IPS-18c (cell line): Measurements from ENCODE around the gene SERPINE1.

Experiments
- H3K4me3 ChIP-seq: 2 replicates; pipeline ENCODE4 v1.7.0; 2013; ENCODE audit warnings: low read depth, mild to moderate bottlenecking, low read length, moderate library complexity; ENCODE audit not compliant: insufficient read depth
- H3K9me3 ChIP-seq: one replicate; pipeline ENCODE4 v1.6.1; 2013; ENCODE audit warnings: mild to moderate bottlenecking, low read length, moderate library complexity; ENCODE audit not compliant: control insufficient read depth, insufficient read depth

SERPINE1 gene

DNA sequence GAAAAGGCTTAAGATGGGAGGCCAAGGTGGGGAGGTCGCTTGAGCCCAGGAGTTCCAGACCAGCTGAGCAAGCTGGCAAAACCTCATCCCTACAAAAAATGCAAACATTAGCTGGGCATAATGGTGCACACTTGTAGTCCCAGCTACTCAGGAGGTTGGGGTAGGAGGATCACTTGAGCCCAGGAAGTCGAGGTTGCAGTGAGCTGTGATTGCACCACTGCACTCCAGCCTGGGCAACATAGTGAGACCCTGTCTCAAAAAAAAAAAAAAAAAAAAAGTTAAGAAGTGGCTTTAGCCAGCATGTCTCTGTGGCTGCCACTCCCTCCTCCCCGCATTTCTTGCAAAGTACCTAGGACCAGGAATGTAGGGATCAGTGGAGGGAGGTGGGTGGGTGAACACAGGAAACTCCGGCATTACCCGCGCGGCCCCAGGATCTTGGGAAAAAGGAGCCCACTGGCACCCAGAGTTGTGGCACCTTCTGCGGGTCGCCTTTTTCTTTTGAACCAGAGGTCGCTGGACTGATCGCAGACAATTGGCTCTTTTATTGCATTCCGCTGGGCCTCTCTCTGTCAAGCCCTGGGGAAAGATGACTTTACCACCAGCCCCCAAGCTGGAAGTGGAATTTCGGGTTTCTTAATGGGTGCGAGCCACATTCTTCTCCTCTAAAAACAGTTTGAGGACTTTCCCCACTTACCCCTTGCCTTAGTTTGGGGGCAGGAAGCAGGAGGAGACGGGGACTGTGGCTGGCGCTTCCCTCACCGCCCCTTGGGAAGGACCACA is 35.0 kb downstream of the SERPINE1 start:
- Histone ChIP-seq H3K9me3 (peaks cover 2% of the 10 kb centered on the region), H3K4me3 (peak overlapping the region; percentile 47; the same call in 1 of the 2 replicates)

DNA sequence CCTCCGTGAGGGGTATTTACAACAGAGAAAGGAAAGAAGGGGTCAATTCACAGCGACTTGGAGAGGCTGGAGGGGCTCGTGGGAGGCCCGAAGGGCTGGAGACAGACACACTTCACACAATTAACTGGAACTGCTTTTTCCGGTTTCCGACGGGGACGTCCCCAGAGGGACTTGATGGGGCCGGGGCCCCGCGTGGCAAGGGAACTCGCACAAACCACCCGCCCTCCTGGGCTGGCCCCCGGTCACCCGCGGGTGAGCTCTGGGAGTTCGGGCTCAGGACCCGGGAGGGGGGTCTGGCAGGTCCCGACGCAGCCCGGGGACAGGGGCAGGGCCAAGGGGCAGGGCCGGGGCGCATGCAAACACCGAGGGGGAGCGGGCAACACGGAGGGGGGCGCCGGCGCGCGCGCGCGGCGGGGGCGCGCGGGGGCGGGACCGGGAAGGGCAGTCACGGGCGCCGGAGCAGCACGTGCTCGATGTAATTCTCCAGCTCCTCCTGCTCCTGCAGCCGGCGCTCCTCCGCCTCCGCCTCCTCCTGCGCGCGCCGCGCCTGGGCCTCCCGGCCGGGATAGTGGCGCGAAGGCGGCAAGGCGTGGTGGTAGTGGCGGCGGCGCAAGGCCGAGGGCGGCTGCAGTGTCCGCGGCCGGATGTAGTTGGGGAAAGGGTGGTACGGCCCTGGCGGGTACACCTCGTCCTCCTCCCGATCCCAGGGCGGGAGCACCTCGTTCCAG is 35.8 kb downstream of the SERPINE1 start:
- peak overlapping the region; percentile 47; the same call in 1 of the 2 replicates for H3K4me3 ChIP-seq
- H3K9me3 ChIP-seq: peaks cover 2% of the 10 kb centered on the region

DNA sequence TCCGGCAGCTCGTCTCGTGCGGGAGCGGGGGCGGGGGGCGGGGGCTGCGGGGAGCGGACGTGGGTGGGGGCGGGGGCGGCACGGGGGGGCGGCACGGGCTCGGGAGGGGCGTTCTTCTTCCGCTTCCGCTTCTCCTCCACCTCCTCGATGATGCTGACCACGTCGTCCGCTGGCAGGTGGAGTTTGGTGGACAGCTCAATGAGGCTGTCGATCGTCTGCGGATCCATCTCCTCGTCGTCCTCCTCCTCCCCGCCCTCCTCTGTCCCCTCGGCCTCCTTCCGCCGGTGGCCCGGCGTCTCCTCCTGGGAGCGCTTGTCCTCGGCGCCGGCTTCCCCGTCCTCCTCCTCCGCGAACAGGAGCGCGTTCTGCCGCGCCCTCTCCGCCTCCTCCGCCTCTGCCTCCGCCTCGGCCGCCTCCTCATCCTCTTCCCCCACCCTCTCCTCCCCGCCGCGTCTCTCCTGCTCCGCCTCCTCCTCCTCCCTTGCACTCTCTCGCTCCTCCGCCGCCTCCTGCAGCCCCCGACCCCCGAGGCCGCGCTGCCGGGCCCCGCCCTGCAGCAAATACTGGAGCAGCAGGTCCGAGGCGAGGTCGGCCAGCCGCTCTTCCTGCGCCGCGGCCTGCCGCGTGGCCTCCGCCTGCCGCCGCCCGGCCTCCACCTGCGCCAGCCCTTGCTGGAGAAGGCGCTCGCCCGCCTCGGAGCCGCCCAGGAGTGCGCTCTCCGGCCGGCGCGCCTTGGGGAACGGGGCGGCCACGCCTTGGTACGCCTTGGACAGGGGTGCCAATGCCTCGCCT is 36.6 kb downstream of the SERPINE1 start:
- H3K4me3 ChIP-seq: peak overlapping the region; percentile 72
- peaks cover 2% of the 10 kb centered on the region for H3K9me3 ChIP-seq

DNA sequence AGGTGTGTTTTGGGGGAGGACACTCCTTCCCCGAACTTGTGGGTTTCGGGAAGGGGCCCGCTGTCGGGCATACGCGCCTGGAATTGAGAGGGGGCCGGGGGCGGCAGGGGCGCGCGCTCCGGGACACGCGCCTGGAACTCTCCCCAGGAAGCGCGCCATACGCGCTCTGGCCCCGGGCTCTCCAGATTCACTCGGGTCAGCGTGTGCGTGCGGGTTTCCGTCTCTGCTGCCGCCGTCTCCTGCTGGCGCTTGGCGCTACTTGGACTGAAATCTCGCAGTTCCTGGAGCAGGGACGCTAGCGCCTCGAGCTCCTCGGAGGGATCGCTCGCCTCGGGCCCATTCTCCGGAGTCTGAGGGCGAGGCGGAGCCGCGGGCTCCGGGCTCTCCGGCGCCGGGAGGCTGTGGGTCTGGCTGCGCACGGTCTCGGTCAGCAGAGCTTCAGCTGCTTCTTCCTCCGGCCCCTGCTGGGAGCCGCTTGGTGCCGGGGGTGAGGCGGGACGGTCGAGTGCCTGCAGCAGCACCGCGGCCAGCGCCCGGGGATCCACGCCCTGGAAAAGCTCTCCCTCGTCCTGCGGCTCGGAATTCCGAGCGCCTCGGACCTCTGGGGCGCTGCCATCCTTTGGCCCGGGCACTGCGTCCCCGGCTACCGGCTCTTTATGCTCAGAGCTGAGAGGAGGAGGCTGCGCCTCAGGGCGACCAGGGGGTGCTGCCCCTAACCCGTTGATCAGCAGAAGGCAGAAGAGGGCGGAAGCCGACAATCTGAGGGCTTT is 37.4 kb downstream of the SERPINE1 start:
- Histone ChIP-seq H3K4me3 (peak overlapping the region; percentile 72), H3K9me3 (peaks cover 2% of the 10 kb centered on the region)

DNA sequence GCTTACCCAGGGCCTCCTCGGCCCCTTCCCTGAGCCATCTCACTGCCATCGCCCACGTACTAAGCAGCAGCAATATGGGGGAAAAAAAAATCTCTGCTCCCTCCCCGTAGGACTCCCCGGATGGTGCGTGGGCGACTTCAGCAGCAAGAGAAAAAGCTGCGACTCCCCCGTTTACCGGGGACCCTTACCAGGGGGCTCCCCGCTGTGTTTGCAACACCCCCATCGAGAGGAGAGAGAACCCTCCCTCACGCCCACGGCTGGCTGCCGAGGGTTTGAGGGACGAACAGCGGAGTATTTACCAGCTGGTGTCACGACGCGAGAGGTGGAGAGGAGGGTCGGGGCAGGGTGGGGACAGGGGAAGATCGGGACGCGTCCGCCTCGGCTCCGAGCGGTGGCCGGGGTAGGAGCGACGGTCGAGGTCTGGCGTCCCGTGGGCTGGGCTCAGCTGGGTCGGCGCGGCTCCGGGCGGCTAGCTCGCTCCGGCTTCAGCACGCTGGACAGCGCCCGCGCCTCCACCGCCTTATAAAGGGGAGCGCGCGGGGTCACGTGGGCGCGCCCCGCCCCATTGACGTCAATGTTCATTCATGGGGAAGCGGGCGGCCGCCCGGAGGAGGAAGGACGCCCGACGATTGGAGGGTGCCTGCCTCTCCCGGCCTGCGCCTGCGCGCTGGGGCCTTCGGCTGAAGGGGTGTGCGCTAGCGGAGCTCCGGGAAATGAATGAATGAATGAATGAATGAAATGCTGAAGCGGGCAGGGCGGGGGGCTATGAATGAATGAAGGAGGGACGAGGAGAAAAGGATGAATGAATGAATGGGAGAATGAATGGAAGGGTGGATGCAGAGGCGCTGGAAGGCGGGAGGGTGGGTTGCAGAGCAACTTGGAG is 38.4 kb downstream of the SERPINE1 start, which contains the start of gene VGF:
TSS of gene VGF (minus strand) at position 495 of the 883 bp plus-strand sequence. CDS start 726 bp downstream, outside the sequence.
- H3K9me3 ChIP-seq: peaks cover 2% of the 10 kb centered on the region
- H3K4me3 ChIP-seq: peak within 1 kb of the TSS; percentile 72

DNA sequence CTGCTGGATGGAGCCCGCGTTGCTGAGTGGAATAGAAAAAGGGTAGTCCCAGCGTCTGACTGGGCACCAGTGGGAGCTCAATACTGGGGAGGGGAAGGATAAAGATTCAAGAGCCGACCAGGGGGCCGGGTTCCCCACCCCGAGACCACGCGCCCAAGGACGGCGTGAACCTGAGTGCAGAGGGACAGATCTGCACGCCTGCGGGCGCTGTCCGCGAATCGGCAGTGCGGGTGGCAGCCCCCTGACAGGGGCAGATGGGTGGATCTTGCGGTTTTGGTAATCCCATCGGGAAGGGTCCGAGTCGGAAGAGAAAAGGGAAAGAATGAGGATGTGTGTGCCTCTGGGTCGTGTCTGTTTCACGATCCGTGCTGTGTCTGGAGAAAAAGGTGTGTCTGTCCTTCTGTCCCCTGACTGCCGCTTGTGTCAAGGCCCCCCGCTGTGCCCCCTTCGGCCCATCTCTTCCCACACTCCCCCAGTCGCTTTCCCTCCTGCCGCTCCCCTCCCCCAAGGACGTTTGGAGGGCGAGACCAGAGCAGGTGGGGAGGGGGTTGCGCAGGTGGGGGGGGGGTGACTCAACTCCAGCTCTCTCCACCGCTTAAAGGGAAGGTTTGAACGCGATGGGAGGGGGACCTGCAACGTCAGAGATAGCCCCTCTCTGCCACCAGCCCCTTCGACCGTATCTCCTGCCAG is 39.2 kb downstream of the SERPINE1 start:
- Histone ChIP-seq H3K4me3 (peak overlapping the region; percentile 39), H3K9me3 (no peaks in the 10 kb centered on the region)

DNA sequence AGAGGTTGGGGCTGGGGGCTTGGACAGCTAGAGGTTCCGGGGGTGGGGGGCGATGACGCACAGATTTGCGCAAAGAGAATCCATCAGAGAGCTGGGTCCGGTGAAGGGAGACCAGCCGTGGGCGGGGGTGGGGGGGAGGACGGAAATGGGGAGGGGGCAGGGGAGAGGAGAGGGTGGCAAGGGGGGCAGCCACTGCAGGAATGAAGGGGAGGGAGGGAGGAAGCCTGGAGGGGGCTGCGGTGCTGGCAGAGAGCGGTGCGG is 39.7 kb downstream of the SERPINE1 start:
- H3K4me3 ChIP-seq: peak overlapping the region; percentile 39
- H3K9me3 ChIP-seq: peaks cover 1% of the 10 kb centered on the region

DNA sequence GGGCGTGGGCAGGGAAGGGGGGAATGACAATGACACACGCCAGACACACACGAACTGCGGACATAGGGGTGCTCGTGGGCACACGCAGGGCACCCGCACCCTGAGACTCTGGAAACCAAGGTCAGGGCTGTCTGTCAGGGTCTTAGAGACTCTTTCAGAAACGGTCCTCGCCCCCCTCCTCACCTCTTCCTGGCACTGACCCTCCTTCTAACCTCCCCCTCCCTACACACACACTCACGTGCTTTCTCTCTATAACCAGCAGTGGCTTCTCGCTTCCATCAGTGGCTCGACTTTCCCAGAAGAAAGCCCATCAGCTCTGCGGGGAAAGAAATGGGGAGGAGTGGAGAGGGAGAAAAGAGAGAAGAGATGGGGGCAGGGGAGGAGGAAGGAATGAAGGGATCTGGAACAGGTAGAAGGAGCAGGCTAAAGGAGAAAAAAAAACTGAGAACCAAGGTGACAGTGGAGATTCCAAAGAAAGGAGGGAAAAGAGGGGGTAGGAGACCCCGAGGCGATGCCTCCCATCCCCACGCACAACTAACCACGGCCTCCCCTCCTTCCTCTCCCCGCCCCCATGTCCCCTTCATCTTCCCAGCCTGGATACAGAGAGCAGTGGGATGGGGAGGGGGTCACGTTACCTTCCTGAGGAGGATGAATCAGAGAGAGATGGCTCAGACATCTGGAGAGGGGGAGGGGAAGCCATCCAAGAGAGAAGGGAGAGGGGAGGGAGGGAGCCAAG is 40.2 kb downstream of the SERPINE1 start:
- H3K4me3 ChIP-seq: peak overlapping the region; percentile 34
- H3K9me3 ChIP-seq: peaks cover 2% of the 10 kb centered on the region

DNA sequence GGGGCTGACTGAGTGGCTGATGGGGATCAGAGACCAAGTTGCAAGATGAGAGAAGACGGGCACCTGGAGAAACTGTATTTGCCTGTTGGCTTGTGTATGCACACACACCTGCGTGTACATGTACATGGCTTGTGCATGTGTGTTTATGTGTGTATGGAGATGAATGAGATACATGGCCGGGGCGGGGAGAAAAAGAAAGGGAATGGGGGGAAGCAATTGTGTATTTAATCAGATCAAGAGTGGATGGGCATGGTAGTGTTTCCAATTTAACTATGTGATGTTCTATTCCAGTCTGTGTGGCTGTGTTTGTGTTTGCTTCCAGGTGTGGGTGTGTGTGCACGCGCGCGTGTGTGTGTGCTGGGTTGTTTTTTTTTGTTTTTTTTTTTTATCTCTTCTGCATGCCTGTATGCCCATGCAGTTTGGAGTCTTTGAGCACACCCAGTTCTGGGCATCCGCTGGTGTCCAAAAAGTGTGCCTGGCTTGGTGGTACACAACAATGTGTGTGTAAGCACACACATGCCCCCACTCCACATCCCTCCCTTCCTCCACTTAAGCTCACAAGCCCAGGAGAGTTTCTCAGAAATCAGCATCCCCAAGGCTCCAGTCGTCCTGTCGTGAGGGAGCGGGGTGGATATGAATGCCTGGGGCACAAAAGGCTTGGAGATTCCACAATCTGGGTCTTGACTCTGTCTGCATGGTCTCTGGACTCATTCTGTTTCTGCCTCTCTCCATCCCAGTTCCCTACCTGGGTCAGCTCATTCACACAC is 40.9 kb downstream of the SERPINE1 start:
- Histone ChIP-seq H3K9me3 (peaks cover 2% of the 10 kb centered on the region), H3K4me3 (peak overlapping the region; percentile 34; the same call in 1 of the 2 replicates)

DNA sequence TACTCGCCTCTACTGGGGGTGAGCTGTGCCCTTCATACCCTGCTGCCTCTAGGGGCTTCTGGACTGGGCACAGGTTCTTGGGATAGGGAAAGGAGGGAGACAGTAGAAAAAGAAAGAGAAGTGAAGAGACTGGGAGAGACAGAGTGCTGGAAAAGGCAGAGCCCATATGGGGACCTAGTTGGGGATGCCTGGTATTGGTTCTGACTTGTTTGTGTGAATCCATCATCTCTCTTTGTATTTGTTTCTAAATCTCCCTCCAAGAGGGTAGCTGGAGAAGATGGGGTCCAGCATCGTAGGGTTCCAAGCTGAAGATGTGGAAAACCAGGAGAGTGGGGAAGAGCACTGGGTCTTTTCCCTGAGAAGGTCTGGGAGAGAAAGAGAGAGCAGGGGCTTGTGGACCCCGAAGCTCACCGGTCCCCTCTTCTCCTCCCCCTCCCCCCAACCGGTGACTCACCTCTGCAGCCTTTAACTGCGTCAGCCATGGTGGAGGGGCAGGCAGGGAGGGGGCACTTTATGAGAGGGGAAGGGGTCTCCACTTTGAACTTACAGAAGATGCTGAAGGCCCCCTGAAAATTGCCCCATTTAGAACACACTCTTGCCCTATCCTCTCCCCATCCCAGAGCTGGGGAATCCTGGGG is 41.6 kb downstream of the SERPINE1 start:
- Histone ChIP-seq H3K9me3 (peaks cover 2% of the 10 kb centered on the region), H3K4me3 (peak overlapping the region; percentile 11; the same call in 1 of the 2 replicates)

DNA sequence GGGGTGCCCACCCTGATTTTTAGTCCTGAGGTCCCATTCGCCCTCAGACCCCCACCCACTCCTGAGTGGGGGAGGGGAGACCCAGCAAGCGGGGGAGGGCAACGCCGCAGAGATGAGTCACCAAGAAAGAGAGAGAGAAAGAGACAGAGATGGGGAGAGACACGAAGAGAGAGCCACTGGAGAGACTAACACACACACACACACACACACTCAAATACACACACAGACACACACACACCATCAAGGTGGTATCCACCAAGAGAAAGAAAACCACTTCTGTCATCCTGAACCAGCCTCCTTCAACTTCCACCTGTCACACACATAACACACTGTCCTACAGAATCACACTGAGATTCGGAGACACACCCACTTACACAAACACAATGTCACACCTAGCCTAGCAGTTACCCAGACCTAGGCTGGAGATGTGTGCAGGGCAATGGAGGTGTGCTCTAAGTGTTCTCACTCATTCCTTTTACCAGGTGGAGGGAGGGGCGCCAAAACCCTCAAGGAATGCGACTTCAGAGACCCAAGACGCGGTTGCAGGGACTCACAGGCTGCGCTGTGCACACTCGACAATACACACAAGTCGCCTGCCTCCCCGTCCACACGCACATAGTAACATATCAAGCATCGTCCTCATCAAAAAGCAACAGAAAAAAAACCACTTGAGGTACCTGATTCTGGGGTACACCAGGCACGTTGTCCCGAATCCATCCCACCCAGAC is 42.4 kb downstream of the SERPINE1 start:
- H3K9me3 ChIP-seq: peaks cover 2% of the 10 kb centered on the region
- H3K4me3 ChIP-seq: peak overlapping the region; percentile 10

DNA sequence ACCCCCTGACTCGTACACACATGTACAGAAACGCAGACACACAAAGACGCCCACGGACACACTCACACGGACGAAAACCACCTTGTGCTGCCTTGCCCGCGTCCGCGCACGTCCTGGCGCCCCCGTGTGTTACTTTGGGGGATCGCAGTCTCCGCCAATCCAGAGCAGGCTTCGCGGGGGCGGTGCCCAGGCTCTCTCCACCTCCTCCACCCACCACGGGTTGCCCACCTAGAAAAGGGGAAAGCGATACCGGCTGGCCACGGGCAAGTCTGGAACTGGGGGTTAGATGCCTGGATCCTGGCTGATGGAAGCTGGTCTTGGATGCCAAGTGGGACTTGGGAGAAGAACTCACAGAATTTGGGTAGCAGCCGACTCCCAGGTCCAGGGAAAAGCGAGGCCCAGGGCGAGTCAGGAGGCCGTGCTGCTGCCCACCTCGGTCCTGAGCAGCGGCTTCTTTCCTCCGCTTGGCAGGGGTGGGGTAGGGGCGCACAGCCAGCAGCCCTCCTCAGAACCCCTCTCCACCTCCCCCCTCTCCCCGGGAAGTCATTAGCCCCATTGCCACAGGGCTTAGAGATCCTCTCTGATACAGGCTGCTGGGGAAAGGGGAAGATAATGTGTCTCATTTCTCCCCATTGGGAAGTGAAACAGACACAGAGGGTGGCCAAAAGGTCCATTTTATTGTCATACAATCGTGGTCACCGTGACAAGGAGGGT is 43.1 kb downstream of the SERPINE1 start:
- Histone ChIP-seq H3K4me3 (peak overlapping the region; percentile 31), H3K9me3 (peaks cover 2% of the 10 kb centered on the region)
